ENCODE data around the gene MSLN. TPM values are rescaled to one million over a fixed set of nuclear protein-coding genes. Genes with fewer than 3 reads are reported as not detected.

MSLN gene
- total RNA-seq, 4 donors from 2014 or later: 0.44 to 0.82 TPM; not detected in 2

- TF ChIP-seq, protein P1, sequence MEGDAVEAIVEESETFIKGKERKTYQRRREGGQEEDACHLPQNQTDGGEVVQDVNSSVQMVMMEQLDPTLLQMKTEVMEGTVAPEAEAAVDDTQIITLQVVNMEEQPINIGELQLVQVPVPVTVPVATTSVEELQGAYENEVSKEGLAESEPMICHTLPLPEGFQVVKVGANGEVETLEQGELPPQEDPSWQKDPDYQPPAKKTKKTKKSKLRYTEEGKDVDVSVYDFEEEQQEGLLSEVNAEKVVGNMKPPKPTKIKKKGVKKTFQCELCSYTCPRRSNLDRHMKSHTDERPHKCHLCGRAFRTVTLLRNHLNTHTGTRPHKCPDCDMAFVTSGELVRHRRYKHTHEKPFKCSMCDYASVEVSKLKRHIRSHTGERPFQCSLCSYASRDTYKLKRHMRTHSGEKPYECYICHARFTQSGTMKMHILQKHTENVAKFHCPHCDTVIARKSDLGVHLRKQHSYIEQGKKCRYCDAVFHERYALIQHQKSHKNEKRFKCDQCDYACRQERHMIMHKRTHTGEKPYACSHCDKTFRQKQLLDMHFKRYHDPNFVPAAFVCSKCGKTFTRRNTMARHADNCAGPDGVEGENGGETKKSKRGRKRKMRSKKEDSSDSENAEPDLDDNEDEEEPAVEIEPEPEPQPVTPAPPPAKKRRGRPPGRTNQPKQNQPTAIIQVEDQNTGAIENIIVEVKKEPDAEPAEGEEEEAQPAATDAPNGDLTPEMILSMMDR (IDR thresholded peaks at IDR 0.05; ENCODE audit: low read depth): no peak
These were observed 40.4 kb downstream of the MSLN start for GRCh38 chr16:800834-801511.

- TF ChIP-seq, protein P1 (IDR thresholded peaks at IDR 0.05; ENCODE audit: low read depth): no peak
These were observed 41.2 kb downstream of the MSLN start for GRCh38 chr16:801584-802363.

- TF ChIP-seq, protein P1 (IDR thresholded peaks at IDR 0.05; ENCODE audit: low read depth): no peak
These were observed 41.9 kb downstream of the MSLN start for GRCh38 chr16:802461-802860.

DNA sequence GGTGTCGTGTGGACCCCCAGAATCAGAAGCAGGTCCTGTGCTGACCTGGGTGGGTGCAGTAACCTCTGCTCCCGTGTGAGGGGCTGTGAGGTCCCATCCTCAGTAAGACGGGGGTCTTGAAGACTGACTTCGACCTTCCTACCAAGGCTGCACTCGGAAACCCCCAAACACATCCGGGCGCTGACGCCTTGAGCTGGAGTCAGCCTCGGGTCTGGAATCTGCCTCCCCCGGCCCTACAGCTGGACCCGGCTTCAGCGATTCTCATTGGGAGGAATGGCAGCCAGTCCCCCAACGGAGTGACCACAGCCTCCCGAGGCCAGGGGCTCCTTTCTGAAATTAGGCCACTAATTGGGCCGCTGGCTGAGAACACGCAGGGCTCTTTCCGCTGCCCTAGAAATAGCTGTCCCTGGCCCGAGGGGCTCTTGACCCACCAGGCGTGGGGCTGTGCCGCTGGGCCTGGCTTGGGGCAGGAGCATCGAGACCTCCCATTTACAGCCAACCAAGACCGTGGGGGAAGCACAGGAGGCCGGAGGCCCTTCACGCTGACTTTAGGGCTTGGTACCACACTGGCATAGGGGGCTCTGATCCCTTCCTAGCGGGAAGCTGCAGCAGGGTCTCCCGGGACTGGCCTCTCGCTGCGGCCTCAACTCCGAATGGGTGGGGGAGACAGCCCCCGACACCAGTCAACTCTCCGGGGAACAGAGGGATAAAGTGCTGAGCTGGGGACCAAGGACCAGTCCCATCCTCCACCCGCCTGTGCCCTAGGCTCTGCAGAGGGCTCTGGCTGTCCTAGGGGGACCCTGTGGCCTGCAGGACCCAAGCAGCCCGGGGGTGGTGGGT is 42.6 kb downstream of the MSLN start:
- TF ChIP-seq, protein P1 (IDR thresholded peaks at IDR 0.05; ENCODE audit: low read depth): no peak

DNA sequence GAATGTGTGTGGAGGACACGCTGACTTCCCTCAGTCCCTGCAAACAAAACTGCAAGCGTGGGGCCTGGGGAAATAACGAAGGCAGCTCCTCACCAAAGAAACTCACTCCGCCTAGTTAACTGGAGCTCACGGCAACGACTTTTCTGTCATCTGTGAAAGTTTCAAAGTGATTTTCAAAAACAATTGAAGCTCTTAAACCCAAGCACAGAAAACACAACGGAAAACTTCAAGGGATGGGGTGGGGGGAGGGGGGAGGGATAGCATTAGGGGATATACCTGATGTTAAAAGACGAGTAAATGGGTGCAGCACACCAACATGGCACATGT is 43.2 kb downstream of the MSLN start:
- TF ChIP-seq, protein P1 (IDR thresholded peaks at IDR 0.05; ENCODE audit: low read depth): no peak

DNA sequence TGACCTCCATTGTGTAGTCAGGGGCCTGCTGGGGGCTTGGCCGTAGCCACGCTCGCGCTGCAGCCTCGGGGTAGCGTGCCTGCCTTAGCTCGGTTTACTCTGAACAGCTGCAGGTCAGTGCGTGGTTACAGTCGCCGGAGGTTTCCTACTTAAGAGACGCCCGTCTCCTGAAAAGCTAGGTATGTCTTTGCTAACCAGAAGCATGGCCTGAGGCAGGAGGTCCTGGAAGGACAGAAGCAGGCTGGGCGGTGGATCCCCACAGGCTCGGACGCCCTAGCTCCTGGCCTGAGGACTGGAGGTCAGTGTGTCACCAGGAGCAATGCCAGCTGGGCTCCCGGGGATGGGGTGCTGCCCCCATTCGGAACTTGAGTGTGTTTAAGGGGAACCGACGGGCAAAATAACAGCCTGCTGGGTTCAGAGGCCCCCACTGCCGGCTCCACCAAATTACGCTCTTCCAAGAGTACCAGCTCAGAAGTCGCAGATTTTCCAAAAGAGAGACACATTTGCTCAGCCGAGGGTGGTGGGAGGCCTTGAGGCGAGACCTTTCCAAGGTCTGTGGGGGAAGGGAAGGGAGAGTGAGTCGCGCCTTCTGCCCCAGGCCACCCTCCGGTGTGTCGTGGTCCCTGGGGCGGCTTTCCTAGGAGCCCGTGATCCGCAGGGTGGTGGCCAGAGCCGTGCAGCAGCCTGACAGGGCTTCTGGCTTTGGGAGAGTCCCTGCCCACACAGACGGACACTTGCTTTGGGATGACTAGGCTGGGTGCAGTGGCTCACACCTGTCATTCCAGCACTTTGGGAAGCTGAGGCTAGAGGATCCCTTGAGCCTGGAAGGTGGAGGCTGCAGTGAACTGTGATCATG is 43.9 kb downstream of the MSLN start:
- TF ChIP-seq, protein P1 (IDR thresholded peaks at IDR 0.05; ENCODE audit: low read depth): no peak
